GM23338 (cell line): Measurements from ENCODE around the gene ERBB4. TPM values are rescaled to one million over a fixed set of nuclear protein-coding genes. Genes with fewer than 3 reads are reported as not detected.

Source experiments
- ATAC-seq: fragments of 200-7000 bp; cut with Tn5 transposase; 3 replicates; pipeline ENCODE4 v1.9.1; 2020
- DNase-seq: peaks from one replicate; pipeline ENCODE4 v3.0.0-alpha.2; 2015; ENCODE audit warnings: low spot score
- H2AFZ ChIP-seq: fragments of 200-600 bp; sonication (generic); 2 replicates; pipeline ENCODE4 v1.8.0; 2016; ENCODE audit warnings: antibody characterized with exemption, mild to moderate bottlenecking, moderate library complexity
- H3F3A ChIP-seq: fragments of 200-600 bp; sonication (generic); replicated peaks from 2 replicates; pipeline ENCODE4 v1.8.0; 2017; ENCODE audit warnings: antibody characterized with exemption, mixed run types, low read depth
- H3K27ac ChIP-seq: fragments of 200-600 bp; sonication (generic); 2 replicates; pipeline ENCODE4 v1.6.1; 2016; ENCODE audit warnings: low read depth
- H3K27me3 ChIP-seq: fragments of 200-600 bp; sonication (generic); 2 replicates; pipeline ENCODE4 v1.8.0; 2016; ENCODE audit warnings: mild to moderate bottlenecking, mixed run types, moderate library complexity; ENCODE audit not compliant: insufficient read depth
- H3K36me3 ChIP-seq: fragments of 200-600 bp; sonication (generic); 2 replicates; pipeline ENCODE4 v1.8.0; 2016; ENCODE audit warnings: mild to moderate bottlenecking; ENCODE audit not compliant: insufficient read depth
- H3K4me1 ChIP-seq: fragments of 200-600 bp; sonication (generic); 2 replicates; pipeline ENCODE4 v1.8.0; 2016; ENCODE audit warnings: mild to moderate bottlenecking, moderate library complexity; ENCODE audit not compliant: insufficient read depth
- H3K4me2 ChIP-seq: fragments of 200-600 bp; sonication (generic); 2 replicates; pipeline ENCODE4 v1.7.1; 2017; ENCODE audit warnings: mixed run types
- H3K4me3 ChIP-seq: fragments of 200-600 bp; sonication (generic); 2 replicates; pipeline ENCODE4 v1.6.1; 2016; ENCODE audit warnings: mixed run types
- H3K79me2 ChIP-seq: fragments of 200-600 bp; sonication (generic); replicated peaks from 2 replicates; pipeline ENCODE4 v1.8.0; 2017; ENCODE audit warnings: mild to moderate bottlenecking; ENCODE audit not compliant: insufficient read depth
- H3K9me2 ChIP-seq: fragments of 200-600 bp; sonication (generic); 2 replicates; pipeline ENCODE4 v1.8.0; 2017; ENCODE audit not compliant: insufficient read depth
- H4K20me1 ChIP-seq: fragments of 200-600 bp; sonication (generic); replicated peaks from 2 replicates; pipeline ENCODE4 v1.8.0; 2017; ENCODE audit warnings: mild to moderate bottlenecking; ENCODE audit not compliant: insufficient read depth
- H3K27ac Mint-ChIP-seq: 2 replicates; pipeline ENCODE4 v1.8.0; 2020; ENCODE audit warnings: inconsistent platforms, mild to moderate bottlenecking, moderate library complexity, mixed read lengths
- H3K27me3 Mint-ChIP-seq: 3 replicates; pipeline ENCODE4 v1.8.0; 2022; ENCODE audit warnings: low read depth, mild to moderate bottlenecking, moderate library complexity, mixed read lengths, inconsistent platforms; ENCODE audit not compliant: insufficient read depth, poor library complexity
- H3K36me3 Mint-ChIP-seq: 3 replicates; pipeline ENCODE4 v1.8.0; 2021; ENCODE audit warnings: low read depth, mild to moderate bottlenecking, inconsistent platforms, moderate library complexity, mixed read lengths
- H3K4me1 Mint-ChIP-seq: 3 replicates; pipeline ENCODE4 v1.8.0; 2020; ENCODE audit warnings: mild to moderate bottlenecking, inconsistent platforms, mixed read lengths
- H3K4me3 Mint-ChIP-seq: 3 replicates; pipeline ENCODE4 v1.8.0; 2021; ENCODE audit warnings: moderate library complexity, mild to moderate bottlenecking, inconsistent platforms, mixed read lengths
- H3K9me3 Mint-ChIP-seq: 3 replicates; pipeline ENCODE4 v1.8.0; 2020; ENCODE audit warnings: moderate library complexity, mild to moderate bottlenecking, inconsistent platforms, mixed read lengths
- CREB1 ChIP-seq: fragments of 250-450 bp; sonication (Bioruptor Pico); IDR thresholded peaks from 2 replicates; pipeline ENCODE4 v1.5.0; 2020; ENCODE audit warnings: low read depth, mild to moderate bottlenecking, moderate library complexity
- CTCF ChIP-seq, 2 experiments: fragments of 200-600 bp in 1 of 2; sonication (generic) in 1 of 2; conservative IDR thresholded peaks; 2 replicates each; pipeline versions ENCODE4 v1.5.1 to v1.6.1; 2016 to 2017; ENCODE audit warnings: antibody characterized with exemption in 2 of 2, low read depth in 2 of 2, mild to moderate bottlenecking in 2 of 2, moderate library complexity in 1 of 2
- ETS1 ChIP-seq: IDR thresholded peaks from 2 replicates; pipeline ENCODE4 v1.6.1; 2016; ENCODE audit warnings: antibody characterized with exemption
- EZH2phosphoT487 ChIP-seq: fragments of 200-600 bp; sonication (generic); IDR thresholded peaks from one replicate; pipeline ENCODE4 v1.8.1; 2018; ENCODE audit warnings: antibody characterized with exemption; ENCODE audit not compliant: unreplicated experiment
- NANOG ChIP-seq: IDR thresholded peaks from 2 replicates; pipeline ENCODE4 v1.6.1; 2016; ENCODE audit warnings: antibody characterized with exemption, borderline replicate concordance
- REST ChIP-seq: IDR thresholded peaks from one replicate; pipeline ENCODE4 v1.6.1; 2018; ENCODE audit warnings: antibody characterized with exemption; ENCODE audit not compliant: unreplicated experiment
- STAT1 ChIP-seq: IDR thresholded peaks from one replicate; pipeline ENCODE4 v1.6.1; 2016; ENCODE audit warnings: antibody characterized with exemption; ENCODE audit not compliant: unreplicated experiment
- ZNF331 ChIP-seq: fragments of 250-450 bp; sonication (Bioruptor Pico); IDR thresholded peaks from 2 replicates; pipeline ENCODE4 v1.5.0; 2020; ENCODE audit warnings: low read depth, mild to moderate bottlenecking, moderate library complexity
- ZNF462 ChIP-seq: fragments of 250-450 bp; sonication (Bioruptor Pico); IDR thresholded peaks from 2 replicates; pipeline ENCODE4 v1.5.0; 2020; ENCODE audit warnings: mild to moderate bottlenecking, moderate library complexity
- polyA plus RNA-seq: library from polyadenylated mRNA; unstranded; fragments of >200 nt; fragmentation: Nextera tagmentation; extraction: Ambion mirVana; gene quantifications from 2 replicates; pipeline ENCODE4 v1.2.1, GENCODE V29; 2016
- total RNA-seq: library from RNA; depleted of rRNA; stranded (reverse); fragments of >200 nt; shearing (Covaris generic); gene quantifications from 2 replicates; pipeline ENCODE4 v1.2.3, GENCODE V29; 2014

ERBB4 gene
- total and polyA plus RNA-seq, 2 experiments from 2014 or later: 0.73 to 1.1 TPM

- Mint-ChIP-seq H3K4me3 (no peak overlapping the region), H3K9me3 (no peaks in the 10 kb centered on the region), H3K36me3 (no peaks in the 10 kb centered on the region), H3K4me1 (peaks cover 3% of the 10 kb centered on the region; the same call in 2 of the 3 replicates), H3K27me3 (no peaks in the 10 kb centered on the region), H3K27ac (no peak overlapping the region)
- ATAC-seq: no peak
- Histone ChIP-seq H3K9me2 (no peaks in the 10 kb centered on the region), H3K79me2 (no peaks in the 10 kb centered on the region), H3K36me3 (no peaks in the 10 kb centered on the region), H2AFZ (no peak overlapping the region), H3K27ac (no peak overlapping the region), H3K4me3 (no peak overlapping the region), H3K4me2 (no peak overlapping the region), H3K27me3 (no peaks in the 10 kb centered on the region), H3F3A (no peaks in the 10 kb centered on the region), H3K4me1 (no peaks in the 10 kb centered on the region), H4K20me1 (no peaks in the 10 kb centered on the region)
- TF ChIP-seq NANOG (no peak), ZNF331 (no peak), STAT1 (no peak), ETS1 (no peak), REST (no peak), CREB1 (CRISPR knock-in tag) (no peak), EZH2phosphoT487 (no peak), CTCF (conservative IDR thresholded peaks at IDR 0.05; ENCODE audit: low read depth in 2 of 2) (no peak), ZNF462 (CRISPR knock-in tag) (no peak)
- no peak for DNase-seq
Observed at GRCh38 chr2:212289301-212289700, 249.3 kb downstream of the ERBB4 start.
